ENCODE measurements around the gene ZBTB43. TPM values are rescaled to one million over a fixed set of nuclear protein-coding genes. Genes with fewer than 3 reads are reported as not detected.

ZBTB43 gene
- total RNA-seq, 1 experiment from 2014 or later: 4.6 TPM

- DNase-seq (ENCODE audit: low spot score): no peak
Measured at GRCh38 chr9:126829035-126829434, 24.2 kb downstream of the ZBTB43 start.

GRCh38 chr9:126830827-126831226, 26.0 kb downstream of the ZBTB43 start:
- DNase-seq (ENCODE audit: low spot score): no peak

- no peak for DNase-seq (ENCODE audit: low spot score)
Measured at GRCh38 chr9:126832440-126832839, 27.6 kb downstream of the ZBTB43 start.

DNA sequence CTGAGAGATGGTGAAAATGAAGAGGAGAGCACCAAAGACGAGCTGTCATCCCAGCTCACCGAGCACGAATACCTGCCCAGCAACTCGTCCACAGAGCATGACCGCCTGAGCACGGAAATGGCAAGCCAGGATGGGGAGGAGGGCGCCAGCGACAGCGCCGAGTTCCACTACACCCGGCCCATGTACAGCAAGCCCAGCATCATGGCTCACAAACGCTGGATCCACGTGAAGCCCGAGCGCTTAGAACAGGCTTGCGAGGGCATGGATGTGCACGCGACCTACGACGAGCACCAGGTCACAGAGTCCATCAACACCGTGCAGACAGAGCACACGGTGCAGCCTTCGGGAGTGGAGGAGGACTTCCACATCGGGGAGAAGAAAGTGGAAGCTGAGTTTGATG, 28.2 kb downstream of the ZBTB43 start:
- DNase-seq (ENCODE audit: low spot score): no peak

DNA sequence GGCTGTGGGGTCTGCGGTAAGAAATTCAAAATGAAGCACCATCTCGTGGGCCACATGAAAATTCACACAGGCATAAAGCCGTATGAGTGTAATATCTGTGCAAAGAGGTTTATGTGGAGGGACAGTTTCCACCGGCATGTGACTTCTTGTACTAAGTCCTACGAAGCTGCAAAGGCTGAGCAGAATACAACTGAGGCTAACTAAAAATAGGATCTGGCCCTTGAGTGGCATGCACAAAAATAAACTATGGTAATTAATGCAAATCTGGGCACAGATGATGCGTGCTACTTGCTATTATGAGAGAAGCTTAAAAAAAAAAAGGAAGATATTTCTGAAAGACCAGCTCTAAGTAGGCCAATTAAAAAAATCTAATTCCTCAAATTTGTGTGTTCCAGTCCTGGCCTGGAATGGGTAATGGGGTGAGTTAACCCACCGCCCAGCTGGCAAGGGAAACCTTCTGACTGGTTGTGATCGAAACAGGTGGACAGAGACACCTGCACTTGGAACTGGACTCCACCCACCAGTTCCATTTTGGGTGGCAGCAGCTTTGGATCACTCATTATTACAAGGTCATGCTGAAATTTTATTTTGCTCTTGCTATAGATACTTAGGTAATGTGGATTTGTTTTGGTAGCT, 29.0 kb downstream of the ZBTB43 start:
- no peak for DNase-seq (ENCODE audit: low spot score)

DNA sequence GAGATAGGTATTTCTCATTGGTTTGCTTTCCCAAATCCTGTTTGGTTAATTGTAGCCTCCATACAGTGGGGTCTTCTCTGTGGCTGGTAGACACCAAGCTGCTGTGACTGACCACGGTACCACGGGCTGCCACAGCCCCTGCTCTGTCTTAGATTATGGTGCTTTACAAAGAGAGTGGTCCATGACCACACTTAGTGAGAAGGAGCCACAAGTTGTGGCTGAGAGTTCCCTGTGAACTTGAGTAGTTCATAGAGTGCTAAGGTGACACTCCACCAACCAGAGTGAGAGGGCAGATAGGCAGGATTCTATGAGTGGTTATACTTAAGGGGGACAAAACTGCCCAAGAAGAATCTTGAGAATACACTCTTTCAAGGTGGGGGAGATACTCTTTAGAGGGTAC, 29.8 kb downstream of the ZBTB43 start:
- no peak for DNase-seq (ENCODE audit: low spot score)

DNA sequence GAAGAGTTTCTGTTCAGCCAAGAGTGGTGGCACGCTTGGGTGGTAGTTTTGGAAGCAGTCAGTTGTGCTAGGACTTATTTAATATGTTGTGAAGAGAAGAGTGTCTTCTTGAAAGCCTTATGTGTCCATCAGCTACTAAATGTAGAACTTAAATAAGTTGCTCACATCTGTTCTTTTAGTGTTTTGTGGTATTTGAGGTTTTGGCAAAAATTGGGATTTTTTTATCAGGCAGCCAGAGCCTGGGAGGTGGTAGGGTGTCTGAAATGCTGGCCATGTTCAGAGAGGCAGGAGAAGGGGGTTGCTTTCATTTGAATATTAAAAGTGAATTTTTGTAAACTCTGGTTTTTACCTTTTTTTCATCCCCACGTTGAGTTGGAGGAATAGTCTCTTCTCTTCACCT, 31.4 kb downstream of the ZBTB43 start:
- no peak for DNase-seq (ENCODE audit: low spot score)

DNA sequence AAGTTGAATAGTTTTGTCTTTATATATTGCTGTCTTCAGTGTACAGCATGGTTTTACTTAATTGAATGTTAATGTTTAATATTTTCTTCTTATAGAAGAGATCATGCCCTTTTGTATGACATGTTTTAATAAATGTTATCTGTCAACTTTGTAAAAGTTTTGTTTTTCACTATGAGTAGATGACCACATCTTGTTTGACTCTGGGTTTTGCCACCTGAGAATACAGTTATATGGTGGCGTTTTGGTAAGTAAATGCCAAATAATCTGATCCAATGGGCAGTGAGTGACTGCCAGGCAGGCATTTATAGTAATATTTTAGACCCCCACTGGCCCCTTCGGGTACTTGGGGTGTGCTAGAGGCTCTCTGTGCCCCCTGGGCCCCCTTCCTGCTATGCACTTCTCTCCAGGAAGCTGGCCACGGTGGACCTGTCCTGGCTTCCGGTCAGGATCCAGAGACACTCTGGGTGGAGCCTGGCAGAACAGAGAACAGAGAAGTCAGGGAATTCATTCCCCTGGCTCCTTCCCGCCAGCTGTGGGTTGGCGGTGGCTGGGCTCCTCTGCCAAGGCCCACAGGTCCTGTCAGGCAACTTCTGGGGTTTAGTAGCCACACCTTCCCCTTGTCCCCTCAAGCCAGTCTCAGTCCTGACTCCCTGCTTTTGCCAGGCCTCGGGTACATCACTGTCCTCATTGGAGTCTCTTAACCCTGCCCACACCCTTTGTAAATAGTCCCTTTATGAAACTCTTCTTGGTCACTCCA, 33.4 kb downstream of the ZBTB43 start:
- DNase-seq (ENCODE audit: low spot score): no peak

GRCh38 chr9:126838895-126839294, 34.1 kb downstream of the ZBTB43 start:
- no peak for DNase-seq (ENCODE audit: low spot score)

DNA sequence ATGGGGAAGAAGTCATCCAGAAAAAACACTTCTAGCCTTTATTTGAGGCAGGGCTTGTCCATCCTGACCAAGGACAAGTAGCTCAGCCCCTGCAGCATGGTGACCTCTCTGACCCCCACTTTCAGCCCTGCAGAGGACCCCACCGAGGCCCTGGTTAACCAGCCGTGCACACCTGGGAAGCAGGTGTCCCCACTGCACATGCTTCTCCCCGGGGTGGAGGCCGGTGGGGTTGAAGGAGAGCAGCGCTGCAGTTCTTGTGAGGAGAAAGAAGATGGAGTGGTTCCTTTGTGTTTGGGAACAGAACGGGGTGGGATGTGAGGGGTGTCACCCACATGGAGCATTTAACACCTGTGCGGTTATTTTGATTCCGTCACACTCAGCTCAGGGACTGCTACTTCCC, 34.5 kb downstream of the ZBTB43 start:
- no peak for DNase-seq (ENCODE audit: low spot score)

DNA sequence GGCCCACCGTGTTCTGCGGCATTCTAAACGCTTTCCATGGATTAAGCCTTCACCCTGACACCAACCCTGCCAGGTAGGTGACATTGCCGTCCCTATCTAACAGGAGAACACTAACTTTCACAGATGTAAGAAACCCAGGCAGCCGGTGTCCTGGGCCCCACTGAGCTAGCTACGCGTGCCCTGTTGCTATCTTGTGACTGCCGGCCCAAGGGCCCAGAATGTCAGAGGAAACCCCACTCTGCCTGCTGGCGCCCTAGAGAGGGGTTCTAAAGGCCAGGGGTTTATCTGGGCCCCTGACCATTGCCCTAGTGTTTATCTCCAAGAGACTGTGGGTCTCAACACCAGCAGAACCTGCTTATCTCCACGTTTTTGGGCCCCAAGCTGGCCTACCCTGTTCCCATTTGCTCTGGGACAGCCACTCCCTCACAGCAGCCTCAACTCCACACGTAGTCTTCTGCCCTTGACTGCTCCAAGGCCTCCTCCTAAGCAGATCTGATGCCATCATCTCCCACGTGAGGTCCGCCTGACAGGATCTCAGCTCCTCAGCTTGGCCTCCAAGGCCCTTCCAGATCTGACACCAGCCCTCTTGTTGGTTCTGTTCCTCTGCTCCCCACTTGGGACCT, 37.5 kb downstream of the ZBTB43 start:
- no peak for DNase-seq (ENCODE audit: low spot score)

DNA sequence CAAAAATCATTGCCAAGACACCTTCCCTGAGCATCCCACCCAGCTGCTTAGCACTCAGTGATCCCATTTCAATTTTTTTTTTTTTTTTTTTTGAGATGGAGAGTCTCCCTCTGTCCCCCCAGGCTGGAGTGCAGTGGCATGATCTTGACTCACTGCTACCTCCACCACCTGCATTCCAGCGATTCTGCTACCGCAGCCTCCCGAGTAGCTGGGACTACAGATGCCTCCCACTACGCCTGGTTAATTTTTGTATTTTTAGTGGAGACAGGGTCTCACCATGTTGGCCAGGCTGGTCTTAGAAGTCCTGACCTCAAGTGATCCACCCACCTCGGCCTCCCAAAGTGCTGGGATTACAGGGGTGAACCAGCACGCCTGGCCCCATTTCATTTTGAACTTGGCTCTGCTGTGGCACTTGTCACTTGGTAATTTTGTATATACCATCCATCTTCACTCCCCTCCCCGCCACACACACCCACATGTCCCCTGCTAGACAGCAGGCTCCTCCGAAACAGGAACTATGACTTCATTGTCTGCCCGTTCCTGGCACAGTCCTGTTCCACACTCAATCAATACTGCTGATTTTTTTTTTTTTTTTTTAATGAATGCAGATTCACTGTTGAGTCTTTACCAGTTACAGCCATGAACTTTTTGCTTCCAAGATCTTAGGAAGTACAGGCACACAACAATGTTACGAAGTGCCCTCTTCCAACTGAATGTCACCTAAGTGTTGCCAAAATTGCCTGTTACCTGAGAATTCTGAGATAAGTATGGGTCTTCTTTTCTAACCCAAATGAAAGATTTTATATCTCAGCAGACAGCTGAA, 38.3 kb downstream of the ZBTB43 start:
- DNase-seq (ENCODE audit: low spot score): no peak

GRCh38 chr9:126844085-126844484, 39.2 kb downstream of the ZBTB43 start:
- DNase-seq (ENCODE audit: low spot score): no peak

GRCh38 chr9:126847051-126847450, 42.2 kb downstream of the ZBTB43 start:
- no peak for DNase-seq (ENCODE audit: low spot score)

GRCh38 chr9:126849591-126850225, 44.9 kb downstream of the ZBTB43 start:
- no peak for DNase-seq (ENCODE audit: low spot score)

GRCh38 chr9:126851286-126851880, 46.5 kb downstream of the ZBTB43 start:
- DNase-seq (ENCODE audit: low spot score): no peak

DNA sequence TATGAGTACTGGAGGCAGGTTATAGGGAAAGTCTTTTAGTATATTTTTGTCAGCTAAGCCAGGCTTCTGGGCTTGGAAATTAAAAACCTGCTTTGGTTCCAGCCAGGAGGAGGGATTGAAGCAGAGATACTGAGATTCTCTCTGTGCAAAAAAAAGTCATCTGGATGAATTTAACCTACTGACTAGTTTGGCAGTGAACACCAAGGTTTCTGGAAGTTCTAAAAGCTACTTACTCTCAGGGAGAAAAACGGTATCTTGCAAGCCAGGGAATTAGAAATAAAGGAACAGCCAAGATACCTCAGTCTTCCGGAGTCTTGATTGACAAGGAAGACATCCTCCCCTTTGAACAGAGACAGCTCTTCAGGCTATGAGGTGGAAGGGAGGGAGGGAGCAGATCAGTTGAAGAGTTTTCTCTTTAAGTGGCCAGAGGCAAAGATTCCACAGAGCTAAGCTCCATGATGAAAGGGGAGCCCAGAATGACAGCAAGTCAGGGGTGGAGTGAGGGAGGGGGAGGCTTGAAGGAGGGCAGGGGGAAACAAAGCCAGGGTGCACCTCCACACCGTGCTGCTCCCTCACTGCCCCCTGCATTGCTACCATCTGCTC, 47.3 kb downstream of the ZBTB43 start:
- no peak for DNase-seq (ENCODE audit: low spot score)

DNA sequence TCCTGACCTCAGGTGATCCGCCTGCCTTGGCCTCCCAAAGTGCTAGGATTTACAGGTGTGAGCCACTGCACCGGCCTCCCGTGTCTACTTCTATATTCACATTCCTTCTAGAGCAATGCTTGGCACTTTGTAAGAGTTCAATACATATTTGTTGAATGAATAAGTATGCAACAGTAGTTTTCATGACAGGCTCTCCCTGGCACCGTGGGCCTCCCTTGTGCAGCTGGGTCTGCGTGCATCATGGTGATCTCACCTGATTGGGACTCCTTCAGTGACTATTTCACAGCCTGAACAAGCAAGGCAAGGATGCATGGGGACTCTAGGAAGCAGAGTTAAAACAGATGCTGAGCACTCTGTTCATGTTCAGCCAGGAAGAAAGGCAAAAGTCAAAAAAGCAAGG, 48.8 kb downstream of the ZBTB43 start:
- no peak for DNase-seq (ENCODE audit: low spot score)

DNA sequence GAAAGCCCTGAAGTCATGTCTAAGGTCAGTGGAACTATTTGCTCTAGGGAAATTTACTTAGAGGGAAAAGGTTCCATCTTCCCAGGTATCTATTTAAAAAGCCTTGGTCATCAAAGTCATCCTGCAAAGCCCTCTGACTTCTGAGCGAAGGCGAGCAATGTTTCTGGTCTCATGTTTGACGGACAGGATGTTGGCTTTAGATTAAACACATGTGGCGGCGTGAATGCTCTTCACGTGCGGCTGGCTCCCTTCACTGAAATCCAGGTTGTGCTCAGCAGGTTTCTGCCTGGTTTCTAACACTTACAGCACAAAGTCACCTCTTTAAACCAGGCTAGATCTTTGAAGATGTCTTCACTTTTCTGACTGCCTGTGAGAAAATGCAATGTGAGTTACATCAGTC, 49.9 kb downstream of the ZBTB43 start:
- no peak for DNase-seq (ENCODE audit: low spot score)

- DNase-seq (ENCODE audit: low spot score): no peak
Measured at GRCh38 chr9:126856326-126856877, 51.6 kb downstream of the ZBTB43 start.

Measured in HT-29 (cell line).